GM19351 (cell line): ENCODE data around the gene CSPG4.
"Not testable (repeated sequence)": the region's sequence is repeated elsewhere in the genome, so short reads cannot be mapped to it uniquely, and the experiment has no call there.

ENCODE experiments used
- ATAC-seq: cut with Tn5 transposase; IDR thresholded peaks from one replicate; pipeline ENCODE4 v1.9.1; 2021; ENCODE audit warnings: mild to moderate bottlenecking, moderate library complexity; ENCODE audit not compliant: unreplicated experiment

Gene CSPG4

DNA sequence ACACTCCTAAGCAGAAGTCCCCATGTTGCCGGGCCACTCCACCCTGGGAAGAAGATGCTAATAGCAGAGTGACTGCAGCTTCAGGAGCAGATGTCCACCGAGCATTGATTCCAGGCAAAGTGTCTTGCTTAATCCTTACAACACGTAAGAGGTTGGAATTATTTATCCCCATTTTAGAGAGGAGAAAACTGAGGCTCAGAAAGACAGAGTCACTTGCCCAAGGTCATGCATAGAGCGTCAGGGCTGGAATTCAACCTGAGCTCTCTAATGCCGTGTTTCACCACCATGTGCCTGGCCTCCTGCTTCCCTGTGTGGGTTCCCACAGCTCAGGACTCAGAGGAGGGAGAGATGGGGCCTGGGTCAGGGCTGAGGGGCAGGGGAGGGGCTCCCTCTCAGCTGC, 7.3 kb downstream of the CSPG4 start:
- ATAC-seq: not testable (repeated sequence)

DNA sequence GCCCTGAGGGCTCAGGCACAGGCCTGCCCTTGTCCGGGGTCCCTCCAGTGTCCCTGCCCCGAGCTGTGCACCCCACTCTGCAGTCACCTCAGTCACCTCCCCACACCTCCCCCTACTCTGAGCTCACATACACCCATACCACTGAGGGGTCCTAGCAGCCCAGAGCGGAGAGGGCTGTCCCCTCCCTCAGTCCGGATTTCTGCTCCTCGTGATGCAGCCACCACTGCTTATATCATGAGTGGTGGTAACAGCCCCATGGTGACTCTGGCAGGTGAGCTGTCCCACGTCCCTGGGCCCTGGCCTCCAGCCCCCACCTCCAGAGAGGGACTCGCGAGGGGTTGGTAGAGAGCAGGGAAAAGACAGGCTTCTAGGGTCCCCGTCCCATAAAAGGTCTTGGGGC, 8.0 kb downstream of the CSPG4 start:
- ATAC-seq: no peak

DNA sequence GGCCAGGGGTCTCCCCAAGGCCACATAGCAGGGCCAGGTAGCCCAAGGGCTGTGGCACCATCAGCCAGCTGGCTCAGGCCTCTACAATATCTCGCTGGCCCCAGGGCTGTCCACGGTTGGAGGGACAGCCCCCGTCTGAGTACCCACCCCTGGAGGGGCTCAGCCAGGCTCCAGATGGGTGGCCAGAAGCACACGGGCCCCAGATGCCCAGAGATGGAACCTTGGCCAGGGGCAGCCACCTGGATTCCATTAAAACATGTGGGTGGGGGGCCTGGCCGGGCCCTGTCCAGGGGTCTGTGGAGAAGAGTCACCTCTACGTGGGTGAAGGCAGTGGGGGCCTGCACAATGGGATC, 8.4 kb downstream of the CSPG4 start:
- ATAC-seq: no peak

DNA sequence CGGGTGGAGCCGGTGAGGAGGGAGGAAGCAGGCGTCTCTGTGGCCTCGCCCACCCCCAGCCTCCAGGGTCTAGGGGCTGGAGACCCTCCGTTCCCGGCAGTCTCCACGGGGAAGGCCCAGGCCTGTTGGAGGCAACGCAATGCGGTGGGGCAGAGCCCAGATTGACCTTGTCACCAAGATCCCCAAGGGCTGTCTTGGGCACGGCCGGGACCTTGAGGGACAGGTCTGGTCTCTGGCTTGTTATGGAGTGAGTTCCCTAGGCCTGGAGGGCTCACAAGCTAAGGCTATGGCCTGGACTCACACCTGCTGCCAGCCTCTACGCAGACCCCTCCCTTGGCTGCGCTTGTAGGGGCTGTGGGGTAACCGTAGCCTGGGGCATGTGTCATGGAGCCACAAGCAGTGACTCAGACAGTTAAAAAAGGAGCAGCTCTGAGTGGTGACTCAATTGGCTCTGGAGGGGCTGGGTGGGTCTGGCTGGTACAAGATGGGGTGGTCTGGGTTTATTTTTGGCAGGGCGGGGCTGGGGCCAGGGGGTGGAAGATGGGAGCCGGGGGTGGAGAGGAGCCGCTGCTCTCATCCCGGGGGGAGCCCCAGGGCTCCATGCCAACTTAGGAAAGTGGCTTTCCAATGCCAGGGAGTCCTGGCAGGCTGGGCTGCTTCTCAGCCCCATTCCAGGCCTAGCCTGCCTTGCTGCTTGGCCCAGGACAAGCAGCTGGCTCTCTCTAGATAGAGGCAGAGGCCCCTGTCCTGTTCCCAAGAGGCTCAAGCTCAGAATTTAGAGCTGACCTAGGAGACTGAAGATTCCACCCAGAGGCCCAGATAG, 9.0 kb downstream of the CSPG4 start:
- ATAC-seq: not testable (repeated sequence)

DNA sequence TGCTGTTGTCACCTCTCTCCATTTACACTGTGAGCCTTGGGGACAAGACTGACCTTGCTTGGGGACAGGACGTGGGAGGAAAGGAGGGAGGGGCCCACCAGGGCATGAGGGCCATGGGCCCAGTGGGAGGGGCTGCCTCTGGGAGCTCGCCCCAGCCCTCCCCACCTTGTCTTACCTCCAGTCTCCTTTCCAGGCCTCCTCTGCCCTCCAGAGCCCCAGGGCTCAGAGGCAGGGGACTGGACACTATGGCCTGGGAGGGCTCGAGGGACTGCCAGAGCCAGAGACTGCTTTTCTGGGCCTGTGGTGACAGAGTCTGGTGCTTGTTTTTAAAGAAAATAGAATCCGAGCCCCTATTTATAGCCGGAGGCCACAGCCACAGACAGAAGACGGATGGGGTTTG, 10.2 kb downstream of the CSPG4 start:
- no peak for ATAC-seq

DNA sequence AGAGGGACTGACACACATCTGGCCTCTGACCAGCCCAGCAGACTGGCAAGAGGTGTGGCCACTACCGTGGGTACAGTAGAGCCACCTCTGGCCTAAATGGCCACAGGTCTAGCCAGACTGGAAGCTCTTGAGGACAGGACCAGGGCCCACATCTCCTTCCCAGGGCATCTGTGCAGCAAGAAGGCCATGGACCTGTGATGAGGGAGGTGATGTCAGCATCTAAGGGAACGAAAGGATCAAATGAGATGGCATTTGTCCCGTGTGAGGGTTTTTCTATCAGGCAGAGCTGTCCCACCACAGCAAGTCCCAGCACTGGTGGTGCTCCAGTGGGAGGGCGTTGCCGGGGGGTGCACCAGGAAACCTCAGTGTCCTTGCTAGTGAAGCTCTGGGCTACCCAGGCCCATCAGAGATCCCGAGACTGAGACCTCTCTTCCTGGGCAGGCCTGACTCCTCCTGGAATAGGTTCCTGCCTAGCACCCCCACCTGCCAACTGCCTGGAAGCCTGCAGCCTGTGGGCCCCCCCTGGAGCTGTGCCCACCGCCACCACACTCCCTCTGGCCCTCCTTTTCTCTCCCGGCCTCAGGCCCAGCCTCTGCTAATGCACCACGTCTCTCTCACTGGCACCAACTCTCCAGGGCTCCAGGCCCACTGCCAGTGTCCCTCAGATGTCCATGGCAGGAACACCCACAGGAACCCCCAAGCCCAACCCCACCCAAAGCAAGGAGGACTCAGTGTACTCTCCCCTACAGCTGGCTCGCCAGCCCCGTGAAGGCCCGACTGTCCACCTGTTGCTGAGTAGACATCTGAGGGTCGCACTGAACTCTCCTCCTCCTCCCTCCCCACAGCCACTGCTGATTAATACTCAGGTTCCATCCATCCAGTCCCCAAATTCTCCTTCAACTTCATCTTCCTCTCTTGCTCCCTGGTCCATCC, 11.3 kb downstream of the CSPG4 start:
- not testable (repeated sequence) for ATAC-seq

DNA sequence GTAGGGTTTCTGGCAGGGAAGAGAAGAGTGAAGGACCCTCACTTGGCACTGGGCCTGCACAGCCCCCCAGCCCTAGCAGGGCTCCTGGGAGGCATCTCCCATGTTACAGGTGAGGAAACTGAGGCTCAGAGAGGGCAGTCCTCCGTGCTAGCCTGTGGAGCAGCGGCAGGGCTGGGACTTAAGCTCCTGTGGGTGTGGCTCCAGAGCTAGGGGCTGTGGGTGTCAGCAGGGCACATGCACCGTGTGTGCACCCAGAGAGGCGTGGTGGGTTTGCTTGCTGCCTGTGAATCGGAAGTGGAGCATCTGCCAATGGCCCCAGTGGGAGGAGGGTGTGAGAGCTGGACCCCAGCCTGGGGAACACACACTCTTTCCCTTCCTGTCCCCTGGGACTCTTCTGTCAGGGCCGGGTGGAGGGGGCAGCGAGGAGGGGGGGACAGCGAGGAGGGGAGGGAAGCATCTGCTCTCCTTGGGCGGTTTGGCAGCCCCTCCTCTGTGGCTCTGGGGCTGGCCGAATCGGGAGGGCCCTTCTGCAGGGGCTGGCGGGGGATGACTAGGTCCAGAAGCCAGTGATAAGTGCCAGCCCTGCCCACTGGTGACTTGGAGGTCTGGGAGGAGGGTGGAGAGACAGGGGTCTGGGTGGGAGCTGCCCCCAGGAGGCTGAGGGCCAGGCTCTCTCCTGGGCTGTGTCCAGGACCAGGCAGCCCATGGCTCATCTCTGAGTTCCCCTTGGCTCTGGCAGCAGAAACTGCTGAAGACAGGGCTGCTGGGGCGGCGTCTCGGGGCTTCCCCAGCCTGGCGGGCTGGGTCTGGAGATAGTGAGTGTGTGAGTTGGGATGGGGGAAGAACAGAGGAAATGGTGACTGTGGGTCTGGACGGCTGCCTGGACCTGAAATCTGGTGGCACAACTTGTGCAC, 12.4 kb downstream of the CSPG4 start:
- ATAC-seq: not testable (repeated sequence)

DNA sequence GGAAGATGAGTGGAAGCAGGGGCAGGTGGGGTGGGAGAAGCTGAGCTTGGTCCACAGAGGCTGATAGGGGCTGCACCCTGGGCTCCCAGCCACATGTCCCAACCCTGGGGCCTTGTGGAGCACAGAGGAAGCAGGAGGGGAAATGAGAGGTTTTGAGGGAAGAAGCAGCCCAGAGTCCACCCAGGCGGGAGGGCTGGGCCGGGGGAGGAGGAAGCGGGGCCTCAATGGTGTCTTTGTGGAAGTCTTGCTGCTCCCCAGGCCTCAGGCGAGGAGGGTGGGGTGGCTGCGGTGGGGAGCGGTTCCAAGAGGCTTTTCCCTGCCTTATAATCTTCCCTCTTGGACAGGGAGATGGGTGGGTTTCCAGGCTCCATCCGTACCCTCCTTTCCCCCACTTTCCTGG, 13.1 kb downstream of the CSPG4 start:
- not testable (repeated sequence) for ATAC-seq

DNA sequence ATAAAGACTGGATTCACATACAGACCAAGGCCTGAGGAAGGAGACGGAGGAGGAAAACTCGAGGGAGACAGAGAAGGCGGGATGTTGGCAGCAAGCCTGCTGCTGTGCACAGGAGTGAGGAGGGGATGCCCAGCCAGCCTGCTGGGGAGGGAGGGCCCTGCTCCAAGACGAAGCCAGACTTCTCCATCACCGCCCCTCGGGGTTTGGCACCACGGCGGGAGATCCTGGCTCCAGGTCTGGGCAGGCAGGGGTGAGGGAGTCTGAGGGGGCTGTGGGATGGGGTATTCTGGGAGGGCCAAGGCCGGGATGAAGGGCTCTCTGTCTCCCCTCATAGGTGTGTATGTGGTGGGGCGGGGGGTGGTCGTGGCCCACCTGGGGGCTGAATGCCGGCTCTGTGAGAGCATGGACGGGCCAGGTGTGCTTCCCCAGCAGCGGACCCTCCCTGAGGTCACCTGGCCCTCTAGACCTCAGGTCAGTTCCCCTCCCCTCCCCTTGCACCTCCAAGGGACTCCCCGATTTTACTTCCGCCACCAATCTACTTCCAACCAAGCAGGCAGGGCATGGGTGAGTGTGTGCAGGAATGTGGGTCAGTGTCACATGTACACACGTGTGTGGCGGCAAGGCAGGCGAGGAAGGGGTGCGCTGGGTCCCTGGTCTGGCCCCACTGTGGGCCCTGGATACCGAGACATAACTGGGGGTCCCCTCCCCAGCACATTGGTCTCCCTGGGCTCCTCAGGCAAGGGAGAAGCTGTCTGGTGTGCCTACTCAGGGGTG, 14.5 kb downstream of the CSPG4 start:
- ATAC-seq: not testable (repeated sequence)

DNA sequence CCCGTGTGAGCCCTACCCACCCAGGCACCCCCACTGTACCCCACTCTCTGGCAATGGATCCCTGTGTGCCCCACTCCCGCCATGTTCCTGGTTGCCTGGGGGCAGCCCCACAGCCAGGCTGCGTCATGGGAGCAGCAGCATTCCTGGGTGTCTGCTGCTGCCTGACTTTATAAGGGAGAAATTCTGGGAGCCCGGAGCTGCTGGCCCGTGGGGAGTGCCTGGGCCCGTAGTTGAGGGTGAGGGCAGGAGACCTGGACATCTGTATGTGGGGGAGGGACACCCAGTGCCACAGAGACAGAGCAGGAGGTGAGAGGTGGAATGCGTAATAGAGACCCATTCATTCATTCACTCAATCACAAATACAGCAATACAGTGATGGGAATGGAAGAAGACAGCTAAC, 15.1 kb downstream of the CSPG4 start:
- no peak for ATAC-seq

DNA sequence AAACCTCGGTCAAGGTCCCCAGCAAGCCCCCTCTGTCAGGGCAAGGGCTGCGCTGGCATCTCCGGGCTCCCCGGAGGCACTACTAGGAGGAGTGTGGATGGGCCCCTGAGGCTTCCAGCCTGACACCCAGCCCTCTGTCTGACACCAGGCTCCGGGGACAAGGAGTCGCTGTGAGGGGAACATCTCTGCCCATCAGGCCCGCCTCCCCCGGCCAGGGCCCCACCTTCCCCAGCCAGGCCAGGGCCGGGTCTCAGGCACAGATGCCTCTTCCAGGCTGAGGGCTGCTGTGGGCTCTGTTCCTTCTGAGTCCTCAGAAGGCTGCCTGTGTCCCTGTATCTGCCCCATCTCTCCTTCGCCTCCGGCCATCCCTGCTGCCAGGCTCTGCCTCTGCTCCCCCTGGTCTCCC, 15.8 kb downstream of the CSPG4 start:
- no peak for ATAC-seq

DNA sequence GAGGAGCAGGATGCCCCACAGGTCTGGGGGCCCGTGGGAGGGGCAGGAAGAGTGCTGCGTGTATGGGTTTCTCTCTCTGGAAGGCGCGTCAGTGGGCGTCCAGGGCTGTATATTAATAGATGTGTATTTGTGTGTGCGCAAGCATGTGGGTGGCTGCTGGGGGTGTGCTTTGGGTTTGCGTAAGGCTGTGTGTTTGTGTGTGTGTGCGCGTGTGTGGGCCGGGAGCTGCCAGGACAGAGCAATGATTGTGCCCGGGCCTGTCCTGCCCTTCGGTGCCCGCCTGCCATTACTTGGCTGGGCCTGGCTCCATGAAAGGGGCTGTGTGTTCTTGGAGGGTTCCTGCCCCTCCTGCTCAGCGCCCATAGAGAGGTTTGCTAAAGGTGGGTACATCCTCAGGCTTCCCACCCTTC, 16.3 kb downstream of the CSPG4 start:
- ATAC-seq: no peak

DNA sequence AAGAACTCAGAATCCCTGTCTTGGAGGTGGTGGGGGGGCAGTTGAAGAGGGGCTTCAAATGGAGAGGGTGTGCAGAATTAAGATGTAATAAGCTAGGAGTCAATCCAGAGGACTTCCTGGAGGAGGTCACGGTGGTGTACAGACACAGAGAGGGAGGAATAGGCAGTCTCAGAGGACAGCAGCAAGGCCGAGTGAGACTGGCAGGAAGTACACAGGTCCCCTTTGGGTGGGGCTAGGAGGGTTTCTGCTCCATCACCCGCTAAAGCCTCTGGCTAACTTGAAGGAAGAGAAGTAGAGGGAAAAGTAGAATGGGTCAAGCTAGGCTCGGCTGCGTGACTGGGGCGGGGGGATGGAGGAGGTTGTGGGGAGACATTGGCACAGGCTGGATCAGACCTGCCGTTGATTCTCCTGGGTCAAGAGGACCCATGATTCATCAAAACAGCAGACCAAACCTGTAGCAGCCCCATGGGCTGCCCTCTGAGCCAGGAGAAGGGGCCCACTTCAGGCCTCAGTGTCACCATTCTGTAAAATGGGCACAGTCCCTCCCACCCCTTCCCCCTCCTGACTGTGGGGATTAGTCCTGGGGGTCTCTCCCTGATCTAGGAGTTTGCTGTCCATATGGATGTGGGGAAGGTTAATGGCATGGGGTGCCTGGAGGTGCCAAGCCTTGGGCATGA, 16.9 kb downstream of the CSPG4 start:
- no peak for ATAC-seq

DNA sequence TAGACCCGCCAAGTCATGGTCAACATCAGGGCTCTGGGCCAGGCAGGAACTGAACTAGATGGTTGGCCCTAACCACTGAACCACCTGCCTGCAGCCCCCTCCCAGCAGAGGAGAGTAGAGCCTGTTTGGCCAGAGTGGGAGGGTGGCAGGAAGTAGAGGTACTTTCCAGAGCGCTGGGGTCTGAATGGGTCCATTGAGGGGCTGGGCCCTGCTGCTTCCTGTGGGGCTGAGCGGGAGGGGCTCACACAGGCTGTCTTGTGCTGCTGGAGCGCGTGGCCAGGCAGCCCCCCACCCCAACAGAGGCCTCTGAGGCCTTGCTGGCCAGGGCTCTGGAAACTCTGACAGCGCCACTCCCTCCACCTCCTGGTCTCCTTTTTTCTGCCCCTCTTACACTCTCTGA, 17.4 kb downstream of the CSPG4 start:
- ATAC-seq: no peak

DNA sequence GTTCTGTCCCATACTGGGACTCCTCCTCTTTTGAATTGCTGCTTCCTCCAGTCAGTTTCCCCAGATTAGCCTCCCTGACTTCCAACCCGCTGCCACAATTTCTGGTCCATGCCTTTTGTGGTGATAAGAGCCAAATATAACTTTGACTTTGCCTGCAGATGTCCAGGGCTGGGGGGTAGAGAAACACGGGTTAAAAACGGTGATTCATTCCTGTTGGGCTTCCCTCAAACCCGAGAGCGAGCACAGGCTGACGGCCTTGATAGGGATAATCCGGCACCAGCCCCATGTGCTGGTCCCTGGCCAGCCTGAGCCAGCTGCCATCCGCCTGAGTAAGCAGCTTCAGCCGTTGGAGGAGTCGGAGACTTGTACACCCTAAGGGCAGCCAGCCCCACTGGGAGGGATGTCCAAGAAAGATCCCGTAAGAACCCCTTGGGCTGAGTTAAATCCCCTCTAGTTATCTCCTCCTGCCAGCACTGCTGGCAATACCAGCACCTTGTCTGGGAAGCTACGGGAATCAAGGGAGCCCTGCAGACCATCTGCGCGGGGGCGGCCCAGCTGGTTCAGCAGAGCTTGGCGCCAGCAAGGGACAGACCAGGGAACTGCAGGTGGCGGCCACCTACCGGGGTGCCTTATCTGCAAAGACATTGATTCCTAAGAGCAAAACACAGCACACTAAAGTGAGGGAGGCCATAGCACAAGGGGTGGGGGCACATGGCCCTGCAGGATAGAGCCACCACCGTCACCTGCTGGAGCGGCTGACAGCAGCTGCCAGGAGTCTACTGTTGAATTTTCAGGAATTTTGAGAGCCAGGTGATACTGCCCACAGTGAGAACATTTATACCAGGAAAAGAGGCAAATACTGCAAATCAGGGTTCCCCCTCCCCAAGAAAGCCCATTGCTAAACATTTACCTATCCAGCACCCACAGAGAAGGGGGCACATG, 18.1 kb downstream of the CSPG4 start:
- ATAC-seq: no peak

DNA sequence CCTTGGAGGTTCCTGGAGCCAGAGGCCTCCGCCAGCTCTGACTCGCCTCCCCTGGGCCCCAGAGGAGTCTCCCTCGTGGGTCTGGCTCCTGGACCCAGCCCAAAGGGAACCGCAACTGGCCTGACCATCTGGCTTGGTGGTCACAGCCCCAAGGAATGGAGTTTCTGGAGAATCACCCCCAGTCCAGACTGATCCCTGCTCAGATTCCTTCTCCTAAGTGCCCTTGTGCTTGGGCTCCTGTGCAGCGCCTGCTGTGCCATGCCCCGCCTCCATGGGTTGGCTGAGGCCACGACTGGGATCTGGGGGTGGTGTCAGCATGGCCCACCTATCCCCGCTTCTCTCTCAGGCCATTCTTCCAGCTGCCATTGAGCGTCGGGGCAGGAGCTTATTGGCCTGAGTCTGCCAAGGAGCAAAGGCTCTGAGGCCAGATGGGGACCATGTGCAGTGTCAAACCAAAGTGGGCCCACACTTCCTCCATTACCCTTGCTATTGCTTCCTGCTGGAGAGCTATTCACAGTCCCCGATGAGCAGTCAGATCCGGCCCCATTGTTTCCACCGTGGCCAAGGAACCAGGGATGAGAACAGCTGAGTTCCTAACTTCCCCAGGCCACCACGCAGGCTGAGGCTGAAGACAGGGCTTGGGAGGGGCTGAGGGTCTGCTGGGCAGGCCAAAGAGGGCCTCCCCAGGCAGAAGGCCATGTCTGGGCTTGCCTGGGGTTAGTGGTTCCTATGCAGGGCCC, 19.0 kb downstream of the CSPG4 start:
- ATAC-seq: no peak

DNA sequence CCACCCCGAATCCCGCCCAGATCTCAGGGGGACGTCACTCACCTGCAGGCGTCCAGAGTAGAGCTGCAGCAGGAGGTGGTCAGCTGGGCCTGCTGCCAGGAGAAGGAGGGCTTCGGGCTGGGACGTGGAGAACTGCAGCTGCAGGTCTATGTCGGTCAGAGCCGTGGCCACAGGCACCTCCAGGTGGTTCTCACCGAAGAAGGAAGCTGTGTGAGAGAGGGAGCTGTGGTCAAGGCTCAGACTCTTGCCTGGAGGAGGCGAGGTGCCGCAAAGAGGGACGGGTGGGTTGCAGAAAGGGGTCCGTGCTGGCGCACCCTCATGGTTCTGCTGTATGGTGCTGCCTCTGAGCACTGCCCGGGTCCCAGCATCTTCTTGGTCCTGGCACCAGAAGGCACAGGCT, 19.6 kb downstream of the CSPG4 start:
- not testable (repeated sequence) for ATAC-seq

DNA sequence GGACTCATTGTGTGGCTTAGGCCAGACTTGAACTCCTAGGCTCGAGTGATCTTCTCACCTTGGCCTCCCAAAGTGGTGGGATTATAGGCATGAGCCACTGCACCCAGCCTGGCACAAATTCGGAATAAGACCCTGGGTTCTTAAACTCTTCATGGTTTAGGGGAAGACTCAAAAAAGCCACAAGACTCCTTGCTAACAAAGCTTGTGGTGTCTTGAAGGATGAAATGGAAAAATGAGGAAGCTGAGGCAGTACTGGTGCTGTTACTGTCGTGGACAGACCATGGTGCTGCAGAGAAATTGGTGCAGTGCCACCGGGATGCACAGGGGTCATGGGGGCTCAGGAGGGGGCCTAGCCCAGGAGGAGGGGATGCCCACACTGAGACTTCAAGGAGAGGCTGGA, 20.3 kb downstream of the CSPG4 start:
- ATAC-seq: not testable (repeated sequence)
